Neural crest cell (in vitro differentiated cells): ENCODE results near the gene COL21A1. TPM values are rescaled to one million over a fixed set of nuclear protein-coding genes. Genes with fewer than 3 reads are reported as not detected.
"Not testable (repeated sequence)": the region's sequence is repeated elsewhere in the genome, so short reads cannot be mapped to it uniquely, and the experiment has no call there.

Experiments
- DNase-seq: peaks from one replicate; pipeline ENCODE4 v3.0.0; 2021; ENCODE audit warnings: low read depth, mixed read lengths, low spot score
- H3K27ac Mint-ChIP-seq: one replicate; pipeline ENCODE4 v1.8.0; 2021; ENCODE audit warnings: mild to moderate bottlenecking, mixed read lengths; ENCODE audit not compliant: unreplicated experiment
- H3K27me3 Mint-ChIP-seq: 2 replicates; pipeline ENCODE4 v1.8.0; 2021; ENCODE audit warnings: low read depth, mild to moderate bottlenecking, mixed read lengths
- H3K36me3 Mint-ChIP-seq: 2 replicates; pipeline ENCODE4 v1.8.0; 2021; ENCODE audit warnings: low read depth, mild to moderate bottlenecking, mixed read lengths
- H3K4me1 Mint-ChIP-seq: 2 replicates; pipeline ENCODE4 v1.8.0; 2021; ENCODE audit warnings: mixed read lengths
- H3K4me3 Mint-ChIP-seq: one replicate; pipeline ENCODE4 v1.8.0; 2021; ENCODE audit warnings: mild to moderate bottlenecking, mixed read lengths
- H3K9me3 Mint-ChIP-seq: 2 replicates; pipeline ENCODE4 v1.8.0; 2021; ENCODE audit warnings: mixed read lengths
- CTCF ChIP-seq: fragments of 200-600 bp; sonication (generic); conservative IDR thresholded peaks from 2 replicates; pipeline ENCODE4 v1.5.0; 2021; ENCODE audit warnings: antibody characterized with exemption, mild to moderate bottlenecking
- total RNA-seq: library from RNA; stranded (reverse); gene quantifications from 2 replicates; pipeline ENCODE4 v1.2.1, GENCODE V29; 2021

The COL21A1 gene
- total RNA-seq, 1 donor from 2014 or later = not detected

- Mint-ChIP-seq H3K27me3 (no peaks in the 10 kb centered on the region), H3K27ac (no peak overlapping the region), H3K9me3 (no peaks in the 10 kb centered on the region), H3K36me3 (no peaks in the 10 kb centered on the region), H3K4me3 (no peak overlapping the region), H3K4me1 (peaks cover 5% of the 10 kb centered on the region)
- no peak for DNase-seq
- TF ChIP-seq CTCF = no peak
Measured at GRCh38 chr6:56022678-56023077, 224.7 kb downstream of the COL21A1 start.

GRCh38 chr6:56021943-56022342 is 225.4 kb downstream of the COL21A1 start:
- Mint-ChIP-seq H3K4me3 (no peak overlapping the region), H3K9me3 (no peaks in the 10 kb centered on the region), H3K4me1 (peaks cover 5% of the 10 kb centered on the region), H3K36me3 (no peaks in the 10 kb centered on the region), H3K27ac (no peak overlapping the region), H3K27me3 (no peaks in the 10 kb centered on the region)
- no peak for DNase-seq
- TF ChIP-seq CTCF = no peak

- no peak for DNase-seq
- H3K4me1 Mint-ChIP-seq = peaks cover 5% of the 10 kb centered on the region
- no peak overlapping the region for H3K4me3 Mint-ChIP-seq
- no peak for TF ChIP-seq CTCF
- no peak overlapping the region for H3K27ac Mint-ChIP-seq
- H3K27me3 Mint-ChIP-seq = no peaks in the 10 kb centered on the region
- no peaks in the 10 kb centered on the region for H3K9me3 Mint-ChIP-seq
- no peaks in the 10 kb centered on the region for H3K36me3 Mint-ChIP-seq
Measured at GRCh38 chr6:56019973-56020372, 227.4 kb downstream of the COL21A1 start.

GRCh38 chr6:56017198-56017597 is 230.2 kb downstream of the COL21A1 start:
- no peak overlapping the region for H3K27ac Mint-ChIP-seq
- no peaks in the 10 kb centered on the region for H3K36me3 Mint-ChIP-seq
- H3K4me1 Mint-ChIP-seq = peaks cover 3% of the 10 kb centered on the region
- no peaks in the 10 kb centered on the region for H3K9me3 Mint-ChIP-seq
- TF ChIP-seq CTCF = no peak
- no peak overlapping the region for H3K4me3 Mint-ChIP-seq
- no peaks in the 10 kb centered on the region for H3K27me3 Mint-ChIP-seq
- DNase-seq = no peak

GRCh38 chr6:56014039-56014438 is 233.3 kb downstream of the COL21A1 start:
- H3K4me1 Mint-ChIP-seq, DNase-seq, H3K4me3 Mint-ChIP-seq, H3K9me3 Mint-ChIP-seq, H3K36me3 Mint-ChIP-seq, H3K27me3 Mint-ChIP-seq, H3K27ac Mint-ChIP-seq: not testable (repeated sequence)

GRCh38 chr6:56009636-56010035 is 237.7 kb downstream of the COL21A1 start:
- Mint-ChIP-seq H3K4me3 (no peak overlapping the region), H3K9me3 (no peaks in the 10 kb centered on the region), H3K36me3 (no peaks in the 10 kb centered on the region), H3K27ac (no peak overlapping the region), H3K27me3 (no peaks in the 10 kb centered on the region), H3K4me1 (no peaks in the 10 kb centered on the region)
- no peak for DNase-seq
- TF ChIP-seq CTCF = no peak
